ENCODE measurements around the gene PNMA8A.
"Not testable (repeated sequence)": the region's sequence is repeated elsewhere in the genome, so short reads cannot be mapped to it uniquely, and the experiment has no call there.

The PNMA8A gene

DNA sequence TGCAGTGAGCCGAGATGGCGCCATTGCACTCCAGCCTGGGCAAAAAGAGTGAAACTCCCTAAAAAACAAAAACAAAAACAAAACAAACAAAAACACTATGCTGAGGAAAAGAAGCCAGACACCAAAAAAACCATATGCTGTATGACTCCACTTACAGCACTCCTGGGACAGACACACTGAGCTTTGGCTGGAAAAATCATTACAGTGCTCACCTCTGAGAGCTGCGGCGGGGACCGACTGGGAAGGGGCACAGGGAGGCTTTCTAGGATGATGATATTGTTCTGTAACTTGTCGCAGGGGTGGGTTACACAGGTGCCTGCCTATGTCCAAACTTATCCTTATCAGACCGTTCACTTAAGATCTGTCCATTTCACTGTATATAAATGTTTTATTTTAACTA lies 7.8 kb downstream of the PNMA8A start:
- DNase-seq (ENCODE audit: low read depth in 2 of 2) = no peak

GRCh38 chr19:46461537-46461936 lies 9.8 kb downstream of the PNMA8A start:
- DNase-seq (ENCODE audit: low read depth in 2 of 2) = no peak

GRCh38 chr19:46460981-46461380 lies 10.4 kb downstream of the PNMA8A start:
- DNase-seq (ENCODE audit: low read depth in 2 of 2) = no peak

- no peak for DNase-seq (ENCODE audit: low read depth in 2 of 2)
Measured at GRCh38 chr19:46460055-46460454, 11.3 kb downstream of the PNMA8A start.

- DNase-seq (ENCODE audit: low read depth in 2 of 2) = no peak
Measured at GRCh38 chr19:46456930-46457329, 14.4 kb downstream of the PNMA8A start.

DNA sequence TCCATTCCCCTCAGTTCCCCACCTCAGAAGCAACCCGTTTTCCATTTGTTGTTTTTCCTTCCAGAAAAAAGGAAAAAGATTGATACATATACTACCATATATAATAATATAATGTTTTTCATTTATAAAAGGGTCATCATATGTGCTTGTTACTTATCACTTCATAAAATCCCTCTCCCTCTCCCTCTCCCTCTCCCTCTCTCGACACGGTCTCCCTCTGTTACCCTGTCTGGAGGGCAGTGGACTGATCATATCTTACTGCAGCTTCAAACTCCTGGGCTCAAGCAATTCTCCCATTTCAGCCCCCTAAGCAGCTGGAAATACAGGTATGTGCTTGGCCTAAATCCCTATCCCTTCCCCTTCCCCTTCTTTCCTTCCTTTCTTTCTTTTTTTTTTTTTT lies 17.1 kb downstream of the PNMA8A start:
- no peak for DNase-seq (ENCODE audit: low read depth in 2 of 2)

- no peak for DNase-seq (ENCODE audit: low read depth in 2 of 2)
Measured at GRCh38 chr19:46453661-46454060, 17.7 kb downstream of the PNMA8A start.

DNA sequence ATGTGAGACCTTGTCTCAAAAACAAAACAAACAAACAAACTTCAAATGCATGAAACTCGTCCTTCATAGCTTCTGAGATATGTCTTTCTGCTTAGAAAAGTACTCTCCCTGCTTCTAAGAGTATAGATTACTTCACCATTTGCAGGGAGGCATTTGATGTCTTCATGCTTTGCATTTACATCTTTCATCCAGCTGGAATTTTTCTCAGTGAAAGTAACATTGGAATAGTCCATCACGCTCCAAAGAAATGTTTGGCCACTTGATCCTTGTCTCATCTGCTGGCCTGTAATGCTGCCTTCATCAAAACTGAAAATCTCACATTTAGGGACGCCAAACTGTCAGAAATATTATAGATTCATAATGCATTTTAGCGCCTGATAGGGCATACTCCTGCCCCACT lies 19.2 kb downstream of the PNMA8A start:
- no peak for DNase-seq (ENCODE audit: low read depth in 2 of 2)

DNA sequence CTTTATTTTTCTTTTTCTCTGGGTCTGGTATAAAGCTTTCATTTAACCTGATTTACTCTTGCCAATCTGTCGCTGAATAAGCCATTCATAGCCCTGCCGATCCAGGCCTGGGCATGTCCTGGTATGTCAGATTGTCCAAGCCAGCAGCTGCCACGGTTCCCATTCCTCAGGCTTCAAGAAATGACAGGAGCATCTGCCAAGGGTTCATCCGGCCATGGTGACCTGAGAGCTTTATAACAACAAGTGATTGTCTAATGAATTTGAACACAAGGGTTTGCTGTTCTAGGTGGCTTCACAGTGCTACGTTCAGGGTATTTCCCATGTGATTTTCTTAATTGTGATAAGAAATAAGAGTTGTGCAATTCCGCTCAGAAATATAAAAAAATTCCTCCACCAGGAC lies 20.0 kb downstream of the PNMA8A start:
- DNase-seq (ENCODE audit: low read depth in 2 of 2) = no peak

DNA sequence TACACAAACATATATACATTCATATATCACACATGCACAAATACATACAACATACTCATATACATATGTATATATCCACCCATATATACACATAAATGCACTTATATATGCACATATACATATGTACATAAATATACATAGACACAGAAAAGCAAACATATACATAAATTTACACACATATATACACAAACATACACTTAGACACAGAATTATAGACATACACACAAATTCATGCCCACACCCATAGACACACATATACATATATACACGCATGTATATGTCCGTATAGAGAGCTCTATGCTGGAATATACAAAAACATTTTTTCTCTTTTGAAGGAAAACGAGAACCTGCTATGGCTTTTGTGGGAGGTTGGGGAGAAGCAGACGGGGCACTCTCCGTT lies 20.6 kb downstream of the PNMA8A start:
- DNase-seq (ENCODE audit: low read depth in 2 of 2) = no peak

GRCh38 chr19:46449228-46449627 lies 22.1 kb downstream of the PNMA8A start:
- no peak for DNase-seq (ENCODE audit: low read depth in 2 of 2)

DNA sequence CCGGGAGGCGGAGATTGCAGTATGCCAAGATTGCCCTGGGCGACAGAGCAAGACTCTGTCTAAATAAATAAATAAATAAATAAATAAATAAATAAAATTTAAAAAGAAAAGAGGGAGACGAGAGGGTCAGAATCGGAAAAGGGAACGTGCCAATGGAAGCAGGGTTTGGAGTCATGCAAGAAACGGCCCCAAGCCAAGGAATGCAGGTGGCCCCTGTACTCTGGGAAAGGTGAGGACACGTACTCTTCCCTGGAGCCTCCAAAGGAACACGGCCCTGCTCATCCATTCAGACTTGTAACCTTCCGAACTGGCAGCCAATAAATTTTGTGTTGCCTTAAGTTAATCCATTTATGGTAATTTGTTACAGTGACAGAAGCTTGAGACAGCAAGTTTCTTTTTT lies 22.8 kb downstream of the PNMA8A start:
- DNase-seq (ENCODE audit: low read depth in 2 of 2) = no peak

DNA sequence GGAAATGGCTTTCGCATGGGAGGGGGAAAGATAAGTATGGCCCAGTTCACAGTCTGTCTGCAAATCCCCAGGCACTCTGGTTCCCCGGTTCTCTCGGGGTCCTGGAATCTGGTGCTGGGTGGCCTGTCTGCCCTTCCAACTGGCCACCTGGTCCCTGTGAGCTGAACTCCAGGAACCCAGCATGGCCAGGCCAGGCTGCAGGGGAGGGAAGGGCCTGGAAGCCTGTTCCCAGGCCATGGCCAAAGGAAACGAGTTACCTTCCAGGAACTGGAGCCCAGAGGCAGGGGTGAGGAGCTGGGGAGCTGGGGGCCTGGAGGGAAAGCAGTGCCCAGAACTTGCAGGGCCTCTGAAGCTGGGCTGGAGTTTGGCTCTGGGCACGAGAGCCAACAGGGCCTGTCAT lies 23.5 kb downstream of the PNMA8A start:
- DNase-seq (ENCODE audit: low read depth in 2 of 2) = no peak

- DNase-seq (ENCODE audit: low read depth in 2 of 2) = no peak
Measured at GRCh38 chr19:46447006-46447405, 24.4 kb downstream of the PNMA8A start.

DNA sequence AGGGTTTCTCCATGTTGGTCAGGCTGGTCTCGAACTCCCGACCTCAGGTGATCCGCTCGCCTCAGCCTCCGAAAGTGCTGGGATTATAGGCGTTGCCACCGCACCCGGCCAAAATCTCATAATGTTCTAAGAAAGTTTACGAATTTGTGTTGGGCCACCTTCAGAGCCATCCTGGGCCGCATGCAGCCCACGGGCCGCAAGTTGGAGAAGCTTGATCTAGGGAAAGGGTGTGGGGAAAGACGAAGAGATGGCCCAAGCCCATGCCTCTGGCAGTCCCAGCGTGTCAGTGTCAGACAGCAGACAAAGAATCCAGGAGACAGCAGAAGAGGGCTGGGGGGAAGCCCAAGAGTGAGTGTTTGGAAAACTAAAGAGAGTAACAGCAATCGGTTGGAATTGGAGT lies 25.3 kb downstream of the PNMA8A start:
- no peak for DNase-seq (ENCODE audit: low read depth in 2 of 2)

DNA sequence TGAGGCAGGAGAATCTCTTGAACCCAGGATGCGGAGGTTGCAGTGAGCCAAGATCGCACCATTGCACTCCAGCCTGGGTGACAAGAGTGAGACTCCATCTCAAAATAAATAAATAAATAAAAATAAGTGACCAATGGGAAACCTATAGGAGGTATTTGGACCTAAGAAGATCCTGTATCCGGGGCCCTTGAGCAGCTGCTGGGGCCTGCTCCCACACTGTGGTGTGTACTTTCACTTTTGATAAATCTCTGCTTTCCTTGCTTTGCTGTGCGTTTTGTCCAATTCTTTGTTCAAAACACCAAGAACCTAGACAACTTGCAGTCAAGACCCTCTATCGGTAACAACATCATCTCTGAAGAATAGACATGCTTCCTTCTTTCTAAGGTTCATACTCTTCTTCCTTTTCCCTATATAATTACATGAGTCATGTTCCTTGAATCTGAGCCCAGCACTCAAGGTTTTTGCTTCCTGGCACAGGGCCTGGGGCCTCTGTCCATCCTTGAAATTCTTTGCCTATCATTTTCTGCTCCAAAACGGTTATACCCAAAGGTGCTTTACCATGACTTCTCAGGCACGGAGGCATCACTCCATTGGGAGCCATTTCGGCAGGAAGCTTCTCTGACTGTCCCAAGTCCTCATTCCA lies 28.4 kb downstream of the PNMA8A start:
- no peak for DNase-seq (ENCODE audit: low read depth in 2 of 2)

DNA sequence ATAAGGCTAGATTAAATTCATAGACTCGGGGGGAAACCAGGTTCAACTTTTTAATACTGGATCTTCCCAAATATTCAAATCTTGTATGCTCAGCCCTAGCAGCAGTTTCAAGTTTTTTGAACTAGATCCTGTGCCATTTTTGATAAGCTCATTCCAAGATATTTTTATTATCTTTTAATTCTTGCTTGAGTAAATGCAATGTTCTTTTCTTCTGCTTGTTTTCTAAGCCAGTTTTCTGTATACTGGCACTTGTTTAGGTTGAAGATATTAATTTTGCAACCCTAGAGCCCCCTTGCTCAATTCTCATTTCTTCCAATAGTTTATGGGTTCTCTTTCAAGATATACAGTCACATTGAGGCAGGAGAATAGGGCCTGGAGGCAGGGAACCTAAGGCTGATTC lies 29.5 kb downstream of the PNMA8A start:
- DNase-seq (ENCODE audit: low read depth in 2 of 2) = no peak

DNA sequence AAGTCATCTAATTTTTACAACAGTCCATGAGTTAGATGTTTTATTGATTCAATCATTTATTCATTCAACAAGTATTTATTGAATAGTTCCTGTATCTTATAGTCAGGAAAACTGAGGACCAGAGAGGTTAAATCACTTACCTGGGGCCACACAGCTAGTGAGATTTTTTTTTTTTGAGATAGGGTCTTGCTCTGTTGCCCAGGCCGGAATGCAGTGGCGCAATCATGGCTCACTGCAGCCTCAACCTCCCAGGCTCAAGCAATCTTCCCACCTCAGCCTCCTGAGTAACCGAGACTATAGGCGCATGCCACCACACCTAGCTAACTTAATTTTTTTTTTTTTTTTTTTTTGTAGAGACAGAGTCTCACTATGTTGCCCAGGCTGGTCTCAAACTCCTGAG lies 35.7 kb downstream of the PNMA8A start:
- not testable (repeated sequence) for DNase-seq (ENCODE audit: low read depth in 2 of 2)

- no peak for DNase-seq (ENCODE audit: low read depth in 2 of 2)
Measured at GRCh38 chr19:46435009-46435408, 36.4 kb downstream of the PNMA8A start.

GRCh38 chr19:46433470-46433869 lies 37.9 kb downstream of the PNMA8A start:
- DNase-seq (ENCODE audit: low read depth in 2 of 2) = not testable (repeated sequence)

DNA sequence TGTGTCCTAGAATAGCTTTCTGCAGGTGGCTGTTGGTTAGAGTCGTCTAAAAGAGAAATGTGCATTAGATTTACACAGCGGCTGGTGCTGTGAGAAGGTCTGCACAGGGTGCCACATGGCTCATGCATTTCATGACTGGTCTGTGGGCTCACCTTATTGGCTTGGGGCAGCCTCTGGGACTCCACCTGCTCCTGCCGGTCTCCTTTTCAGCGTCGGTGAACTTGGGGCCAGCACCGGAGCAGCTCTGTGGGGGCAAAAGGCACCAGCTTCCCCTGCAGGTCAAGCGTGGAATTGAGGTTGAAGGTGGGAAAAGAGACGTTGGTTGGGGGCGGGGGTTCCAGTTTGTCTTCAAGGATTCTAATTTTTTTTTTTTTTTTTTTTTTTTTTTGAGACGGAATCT lies 39.5 kb downstream of the PNMA8A start:
- DNase-seq (ENCODE audit: low read depth in 2 of 2) = no peak

- DNase-seq (ENCODE audit: low read depth in 2 of 2) = no peak
Measured at GRCh38 chr19:46429999-46430398, 41.4 kb downstream of the PNMA8A start.

- peak in 1 of 2 donors; percentile 32 for DNase-seq (ENCODE audit: low read depth in 2 of 2)
Measured at GRCh38 chr19:46428239-46429135, 42.9 kb downstream of the PNMA8A start, which contains the start of gene PNMA8C. PNMA8C (minus strand) TSS chr19:46428936; CDS start chr19:46428359, 577 bp downstream.

All from activated CD4-positive, alpha-beta T cell treated with anti-CD3 and anti-CD28 coated beads for 24 hours (primary cell).